Measurements from ENCODE around the gene SPATA9. TPM values are rescaled to one million over a fixed set of nuclear protein-coding genes. Genes with fewer than 3 reads are reported as not detected.
A peak's percentile ranks its signal among the peaks of the same experiment; 100 is the strongest.
"Not testable (repeated sequence)": the region's sequence is repeated elsewhere in the genome, so short reads cannot be mapped to it uniquely, and the experiment has no call there.

Gene SPATA9
- total RNA-seq, 1 donor from 2014 or later: not detected

- peak within 1 kb of the TSS; percentile 55 for H3K4me3 ChIP-seq
- peak within 1 kb of the TSS; percentile 94 for H3K27ac ChIP-seq
- DNase-seq (peak; percentile 100), ATAC-seq (peak; percentile 98 to 99)
- no peaks in the 10 kb centered on the region for H3K27me3 ChIP-seq (ENCODE audit: low read depth)
- no peaks in the 10 kb centered on the region for H3K9me3 ChIP-seq
- intact Hi-C loops (cut with DNase I): loop anchor here (10.0 kb wide), 1 partner anchor 198 kb away; no protein-coding TSS in a partner anchor
- no peaks in the 10 kb centered on the region for H3K36me3 ChIP-seq
- peak; percentile 21 for TF ChIP-seq CTCF (IDR thresholded peaks at IDR 0.05)
- peaks cover 20% of the 10 kb centered on the region for H3K4me1 ChIP-seq
Observed at GRCh38 chr5:95646569-95647431, 36.0 kb downstream of the SPATA9 start, which contains the start of gene RFESD. Gene RFESD, plus strand, starts transcription at chr5:95646777. Its CDS starts 5,495 bp downstream, at chr5:95652272.

GRCh38 chr5:95646226-95646568 lies 36.6 kb downstream of the SPATA9 start:
- DNase-seq; H3K9me3 ChIP-seq; H3K27me3 ChIP-seq (ENCODE audit: low read depth); ATAC-seq; H3K36me3 ChIP-seq: not testable (repeated sequence)
- intact Hi-C loops (cut with DNase I): loop anchor here (10.0 kb wide), 1 partner anchor 199 kb away; no protein-coding TSS in a partner anchor
- H3K27ac ChIP-seq: peak overlapping the region; percentile 94
- peaks cover 23% of the 10 kb centered on the region for H3K4me1 ChIP-seq
- H3K4me3 ChIP-seq: peak overlapping the region; percentile 55

- Histone ChIP-seq H3K4me1 (peaks cover 23% of the 10 kb centered on the region), H3K27ac (peak overlapping the region; percentile 7), H3K4me3 (no peak overlapping the region), H3K36me3 (no peaks in the 10 kb centered on the region), H3K27me3 (ENCODE audit: low read depth) (no peaks in the 10 kb centered on the region), H3K9me3 (no peaks in the 10 kb centered on the region)
- intact Hi-C loops (cut with DNase I): loop anchor here (10.0 kb wide), 1 partner anchor 200 kb away; no protein-coding TSS in a partner anchor
- TF ChIP-seq CTCF (IDR thresholded peaks at IDR 0.05): peak; percentile 73
- ATAC-seq: peak in 1 of 2 donors; percentile 16
- no peak for DNase-seq
Observed at GRCh38 chr5:95644351-95645042, 38.3 kb downstream of the SPATA9 start.

- H3K36me3 ChIP-seq: no peaks in the 10 kb centered on the region
- H3K4me3 ChIP-seq: no peak overlapping the region
- H3K27me3 ChIP-seq (ENCODE audit: low read depth): no peaks in the 10 kb centered on the region
- peaks cover 23% of the 10 kb centered on the region for H3K4me1 ChIP-seq
- DNase-seq: no peak
- ATAC-seq: no peak
- no peak for TF ChIP-seq CTCF (IDR thresholded peaks at IDR 0.05)
- H3K27ac ChIP-seq: no peak overlapping the region
- no peaks in the 10 kb centered on the region for H3K9me3 ChIP-seq
- intact Hi-C loops (cut with DNase I): loop anchor here (10.0 kb wide), 1 partner anchor 202 kb away; no protein-coding TSS in a partner anchor
Observed at GRCh38 chr5:95643152-95643551, 39.6 kb downstream of the SPATA9 start.

- no peak for TF ChIP-seq CTCF (IDR thresholded peaks at IDR 0.05)
- Histone ChIP-seq H3K4me1 (peaks cover 13% of the 10 kb centered on the region), H3K27me3 (ENCODE audit: low read depth) (no peaks in the 10 kb centered on the region), H3K36me3 (no peaks in the 10 kb centered on the region), H3K4me3 (no peak overlapping the region), H3K27ac (peak overlapping the region; percentile 75), H3K9me3 (no peaks in the 10 kb centered on the region)
- intact Hi-C loops (cut with DNase I): loop anchor here (10.0 kb wide), 1 partner anchor 203 kb away; no protein-coding TSS in a partner anchor
- peak; percentile 50 for DNase-seq
- peak; percentile 63 to 81 for ATAC-seq
Observed at GRCh38 chr5:95641741-95642220, 41.0 kb downstream of the SPATA9 start.
